Measurements from ENCODE around the gene ROR2.

ROR2 gene

DNA sequence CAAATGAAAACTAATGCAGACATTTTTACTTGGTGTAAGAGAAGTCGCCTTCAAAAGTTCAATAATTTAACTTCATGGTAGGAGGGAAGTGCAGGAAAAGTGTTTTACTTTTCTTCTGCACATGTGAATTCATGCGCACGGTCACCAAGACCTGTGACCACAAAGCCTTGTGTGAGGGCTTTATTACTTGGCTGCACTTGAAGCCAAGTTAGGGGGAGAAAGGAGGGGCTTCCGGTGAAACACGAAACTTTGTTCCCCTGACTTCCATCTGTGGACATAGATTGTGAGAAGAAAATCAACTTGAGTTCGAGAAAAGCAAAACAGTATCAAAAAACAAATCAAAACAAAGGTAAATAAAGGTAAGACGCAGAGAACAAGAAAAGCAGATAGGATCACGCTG is 239.9 kb downstream of the ROR2 start:
- no peak for DNase-seq

DNA sequence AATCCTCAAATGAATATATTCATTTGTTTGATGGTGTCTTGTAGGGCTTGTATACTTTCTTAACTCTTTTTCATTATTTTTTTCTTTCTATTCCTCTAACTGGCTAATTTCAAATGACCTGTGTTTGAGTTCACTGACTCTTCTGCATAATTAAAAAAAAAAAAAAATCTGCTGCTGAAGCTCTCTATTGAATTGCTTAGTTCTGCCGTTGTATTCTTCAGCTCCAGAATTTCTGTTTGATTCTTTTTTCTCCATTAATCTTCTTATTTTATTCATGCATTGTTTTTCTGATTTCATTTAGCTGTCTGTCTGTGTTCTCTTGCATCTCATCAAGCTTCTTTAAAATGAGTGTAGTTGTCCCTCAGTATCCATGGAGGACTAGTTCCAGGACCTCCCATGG is 244.6 kb downstream of the ROR2 start:
- DNase-seq, result no peak

DNA sequence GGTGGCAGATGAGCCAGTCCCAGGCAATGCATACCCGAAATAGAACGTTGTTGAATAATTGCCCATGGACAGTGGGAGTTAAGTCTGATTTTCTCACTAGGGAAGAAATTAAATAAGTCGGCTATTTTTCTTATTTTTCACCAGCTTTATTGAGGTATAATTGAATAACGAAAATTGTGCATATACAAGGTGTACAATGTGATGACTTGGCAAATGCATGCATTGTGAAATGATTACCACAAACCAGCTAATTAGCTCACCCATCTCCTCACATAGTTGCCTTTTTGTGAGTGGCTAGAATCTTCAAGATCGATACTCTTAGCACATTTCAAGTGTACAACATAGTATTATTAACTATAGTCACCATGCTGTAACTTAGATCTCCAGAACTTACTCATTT is 249.6 kb downstream of the ROR2 start:
- no peak for DNase-seq

DNA sequence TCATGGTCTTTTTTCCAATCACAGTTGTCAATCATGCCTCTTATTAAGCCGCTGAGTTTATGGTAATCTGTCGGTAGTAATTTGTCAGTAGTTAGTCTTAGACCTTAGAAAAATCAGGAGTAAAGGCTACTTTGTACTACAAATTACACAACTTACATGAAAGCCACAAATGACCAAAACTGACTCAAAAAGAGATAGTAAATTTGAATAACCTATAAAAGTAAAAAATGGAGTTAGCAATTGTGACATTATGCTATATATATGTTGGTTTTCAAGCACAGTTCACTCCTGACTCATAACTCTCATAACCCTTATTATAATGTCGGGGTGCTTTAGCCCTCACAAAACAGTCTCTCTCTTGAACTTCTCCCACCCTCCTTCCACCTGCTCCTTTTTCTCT is 251.8 kb downstream of the ROR2 start:
- DNase-seq, result no peak

- no peak for DNase-seq
These were observed 252.8 kb downstream of the ROR2 start for GRCh38 chr9:91697201-91697600.

DNA sequence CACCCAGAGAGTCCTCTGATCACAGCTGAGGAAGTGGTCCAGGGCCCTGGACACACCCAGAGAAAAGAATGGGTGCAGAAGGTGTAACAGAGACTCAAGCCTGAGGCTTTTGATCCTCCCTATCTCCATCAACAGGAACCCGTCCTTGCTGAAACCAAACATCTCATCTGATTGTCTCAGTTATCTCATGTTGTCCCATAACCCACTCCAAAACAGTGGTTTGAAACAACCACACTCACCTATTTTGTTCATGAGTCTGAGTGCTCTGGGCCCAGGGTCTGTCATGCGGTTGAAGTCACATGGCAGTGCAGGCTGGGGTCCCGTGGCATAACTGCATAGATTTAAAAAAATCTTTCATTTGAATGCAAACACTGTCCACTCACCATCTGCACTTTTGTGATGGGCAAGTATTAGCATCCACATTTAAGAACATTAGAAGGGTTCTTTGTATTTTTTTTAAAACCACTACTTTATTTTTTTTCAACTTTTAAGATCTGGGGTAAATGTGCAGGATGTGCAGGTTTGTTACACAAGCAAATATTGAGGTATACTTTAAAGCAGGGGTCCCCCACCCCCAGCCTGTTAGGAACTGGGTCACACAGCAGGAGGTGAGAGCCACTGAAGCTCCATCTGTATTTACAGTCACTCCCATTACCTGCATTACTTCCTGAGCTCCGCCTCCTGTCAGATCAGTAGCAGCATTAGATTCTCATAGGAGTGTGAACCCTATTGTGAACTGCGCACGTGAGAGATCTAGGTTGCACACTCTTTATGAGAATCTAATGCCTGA is 255.8 kb downstream of the ROR2 start:
- no peak for DNase-seq

GRCh38 chr9:91693226-91693625 is 256.8 kb downstream of the ROR2 start:
- no peak for DNase-seq

DNA sequence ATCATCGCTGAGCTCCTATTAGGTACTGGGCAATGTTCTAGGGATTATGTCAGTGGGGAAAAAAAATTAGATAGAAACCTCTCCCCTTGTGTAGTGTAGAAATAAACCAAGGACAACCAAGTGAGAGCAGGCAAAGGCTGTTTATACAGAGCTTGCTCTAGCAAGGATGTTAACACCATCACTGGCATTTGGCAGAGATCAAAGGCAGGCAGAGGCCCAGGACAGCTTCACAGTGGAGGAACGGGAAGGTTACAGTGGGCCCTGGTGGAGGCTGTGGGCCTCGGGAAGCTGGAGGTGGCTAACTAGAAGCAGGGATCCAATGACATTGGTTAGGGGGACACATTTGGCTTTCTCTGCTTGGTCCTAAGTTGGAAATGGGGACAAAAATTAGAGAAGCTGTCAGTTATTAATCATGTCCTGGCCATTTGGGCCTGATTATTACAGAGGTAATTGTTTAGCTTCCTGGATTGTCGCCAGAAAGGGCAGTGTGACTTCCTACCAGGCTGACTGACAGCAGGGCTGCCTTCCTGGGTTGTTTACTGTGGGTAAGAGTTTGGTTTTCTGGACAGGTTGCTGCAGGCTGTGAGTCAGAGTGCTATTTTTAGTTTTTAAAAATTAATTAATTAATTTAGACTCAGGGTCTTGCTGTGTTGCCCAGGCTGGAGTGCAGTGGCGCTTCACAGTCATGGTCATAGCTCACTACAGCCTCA is 259.3 kb downstream of the ROR2 start:
- no peak for DNase-seq

GRCh38 chr9:91689006-91689405 is 261.0 kb downstream of the ROR2 start:
- DNase-seq, result no peak

GRCh38 chr9:91683269-91683668 is 266.8 kb downstream of the ROR2 start:
- no peak for DNase-seq

- no peak for DNase-seq
These were observed 267.2 kb downstream of the ROR2 start for GRCh38 chr9:91682806-91683205.

DNA sequence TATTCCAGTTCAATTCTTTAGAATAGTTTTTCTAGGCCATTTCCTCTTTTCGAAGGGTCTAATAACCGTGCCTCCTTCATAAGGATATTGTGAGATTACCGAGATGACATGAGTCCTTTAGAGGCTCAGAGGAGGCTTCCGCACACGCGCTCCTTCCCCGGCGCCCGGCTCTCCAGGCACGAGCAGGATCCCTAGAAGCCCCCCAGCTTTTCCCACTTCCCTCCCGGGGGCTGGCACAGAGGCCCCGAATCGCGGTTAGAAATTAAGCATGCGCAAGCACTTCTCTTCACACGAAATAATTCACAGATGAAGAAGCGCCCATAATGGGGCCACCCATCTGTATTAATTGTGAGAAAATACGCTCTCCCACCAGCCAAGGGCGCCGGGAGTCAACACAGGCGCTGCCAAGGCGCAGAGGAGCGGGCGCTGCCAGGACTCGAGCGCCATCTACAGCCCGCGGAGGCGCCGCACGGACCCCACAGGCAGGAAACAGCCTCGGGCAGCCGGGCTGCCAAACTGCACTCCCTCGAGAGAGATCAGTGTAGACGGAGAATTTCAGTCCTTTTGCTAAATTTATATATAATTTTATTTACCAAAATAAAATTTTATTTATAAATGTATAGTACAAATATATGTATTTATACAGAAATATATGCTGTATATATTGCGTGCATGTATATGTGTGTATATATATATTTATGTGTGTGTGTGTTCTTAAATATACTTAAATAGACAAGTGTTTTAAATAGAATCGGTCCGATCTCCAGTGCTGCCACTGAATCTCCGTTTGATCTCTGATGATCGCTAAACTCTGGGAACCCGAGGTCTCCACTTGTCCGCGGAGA is 268.3 kb downstream of the ROR2 start:
- peak; percentile 50 for DNase-seq

- DNase-seq, result no peak
These were observed 269.0 kb downstream of the ROR2 start for GRCh38 chr9:91680998-91681397.

DNA sequence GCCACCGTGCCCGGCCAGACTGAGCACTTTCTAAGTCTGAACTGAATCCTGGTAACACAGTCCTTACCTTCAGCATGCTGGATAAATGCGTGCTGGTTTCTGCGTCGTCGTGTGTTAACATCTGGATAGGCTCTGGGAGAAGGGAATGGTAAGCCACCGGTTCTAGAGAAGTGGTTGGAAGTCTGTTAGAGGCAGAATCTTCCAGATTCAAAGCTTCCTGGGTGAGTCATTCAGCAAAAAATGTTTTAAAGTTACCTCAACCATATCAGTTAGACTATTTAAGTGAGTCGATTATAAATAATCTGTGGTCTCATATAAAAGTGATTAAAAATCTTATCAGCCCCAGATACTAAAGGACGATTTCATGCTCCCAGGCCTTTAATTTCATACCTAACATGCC is 269.9 kb downstream of the ROR2 start:
- DNase-seq, result no peak

DNA sequence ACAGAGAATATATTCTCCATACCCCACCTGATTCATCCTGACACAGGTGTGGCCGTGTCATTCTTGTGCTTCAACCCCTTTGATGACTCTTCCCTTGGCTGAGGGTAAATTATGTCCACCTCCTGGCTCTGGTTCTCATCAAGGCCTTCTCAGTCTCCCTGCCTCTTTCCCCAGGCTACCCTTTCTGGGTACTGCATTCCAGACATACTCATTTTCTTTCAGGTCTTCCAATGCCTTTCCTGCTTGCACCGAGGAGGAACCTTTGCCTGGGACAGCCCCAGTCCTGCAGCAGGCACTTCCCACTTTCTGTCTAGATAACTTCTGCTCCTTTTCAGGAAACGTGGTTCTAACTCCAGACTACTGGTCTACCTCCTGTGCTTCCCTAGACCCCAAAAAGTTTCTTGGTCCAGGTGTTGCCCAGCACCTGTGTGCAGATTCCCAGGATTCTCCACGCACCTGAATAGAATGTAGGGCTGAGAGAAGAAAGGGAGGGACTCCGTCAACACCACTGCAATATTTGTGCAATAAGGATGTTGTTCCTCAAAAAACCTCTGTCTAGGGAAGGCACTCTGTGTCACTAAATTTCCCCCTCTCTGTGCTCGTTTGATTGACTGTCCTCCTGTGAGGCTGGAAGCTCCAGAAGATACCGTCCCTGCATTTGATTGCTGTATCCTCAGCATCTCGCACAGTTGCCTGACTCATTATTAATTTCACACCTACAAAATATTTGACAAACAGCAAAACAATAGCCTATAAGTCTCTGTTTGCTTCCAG is 271.0 kb downstream of the ROR2 start:
- no peak for DNase-seq

DNA sequence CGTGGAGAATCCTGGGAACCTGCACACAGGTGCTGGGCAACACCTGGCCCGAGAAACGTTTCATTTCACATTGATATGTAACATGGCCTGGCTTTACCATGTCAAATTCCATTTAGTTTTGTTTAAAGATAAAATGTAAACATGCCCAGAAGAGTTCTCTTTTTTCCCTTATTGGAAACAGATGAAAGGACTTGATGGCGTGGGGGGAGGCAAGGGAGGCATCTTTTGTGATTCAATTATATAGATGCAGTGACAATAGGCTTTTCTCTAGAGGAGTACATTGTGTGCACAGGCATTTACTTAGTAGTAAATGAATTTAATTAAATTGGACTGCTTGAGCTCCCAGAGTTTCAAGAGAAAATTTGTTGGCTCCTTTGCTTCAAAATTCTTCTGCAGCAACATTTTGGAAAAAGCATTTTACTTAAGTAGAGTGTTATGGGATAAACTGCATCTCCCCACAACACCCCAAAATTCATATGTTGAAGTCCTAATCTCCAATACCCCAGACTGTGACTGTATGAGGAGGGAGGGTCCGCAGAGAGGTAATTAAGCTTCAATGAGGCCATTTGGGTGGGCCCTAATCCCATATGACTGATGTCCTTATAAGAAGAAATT is 272.1 kb downstream of the ROR2 start:
- no peak for DNase-seq

GRCh38 chr9:91677331-91677730 is 272.7 kb downstream of the ROR2 start:
- no peak for DNase-seq

DNA sequence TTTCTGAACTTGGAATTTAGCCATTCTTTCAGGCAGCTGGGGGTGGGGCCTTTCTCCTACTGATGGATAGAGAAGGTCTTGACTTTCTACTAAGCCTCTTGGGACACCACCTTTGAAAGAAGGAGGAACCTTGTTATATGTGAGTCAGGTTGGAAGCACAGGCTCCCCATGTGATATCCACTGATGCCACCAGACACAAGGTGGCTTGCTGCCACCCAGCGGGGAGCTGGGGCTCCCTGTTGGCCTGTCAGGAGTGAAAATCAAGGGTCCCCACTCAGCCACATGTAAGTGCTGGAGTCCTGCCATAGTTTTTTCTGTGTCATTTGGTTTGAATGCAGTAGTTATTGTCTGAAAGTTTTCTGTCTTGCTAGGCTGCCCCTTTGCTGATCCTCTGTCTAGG is 274.0 kb downstream of the ROR2 start:
- DNase-seq, result no peak

GRCh38 chr9:91664663-91665062 is 285.4 kb downstream of the ROR2 start:
- no peak for DNase-seq

GRCh38 chr9:91663858-91664257 is 286.2 kb downstream of the ROR2 start:
- DNase-seq, result no peak

DNA sequence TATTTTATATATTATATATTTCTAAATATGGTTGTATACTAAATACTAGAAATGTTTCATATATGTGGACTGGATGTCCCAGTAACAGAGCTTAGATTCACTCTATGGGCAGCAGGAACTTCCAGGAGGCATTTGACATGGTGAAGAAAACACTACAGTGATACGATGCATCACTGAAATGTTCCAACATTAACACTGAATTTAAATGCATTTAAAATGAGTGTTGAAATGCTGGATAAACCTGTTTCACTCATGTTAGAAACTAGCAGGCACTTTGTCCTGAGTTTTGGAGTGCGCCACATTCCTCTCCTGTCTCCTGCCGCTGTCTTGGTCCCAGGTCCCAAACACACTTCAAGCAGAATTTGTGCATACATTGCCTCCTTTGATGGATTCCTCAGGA is 288.6 kb downstream of the ROR2 start:
- DNase-seq, result no peak

DNA sequence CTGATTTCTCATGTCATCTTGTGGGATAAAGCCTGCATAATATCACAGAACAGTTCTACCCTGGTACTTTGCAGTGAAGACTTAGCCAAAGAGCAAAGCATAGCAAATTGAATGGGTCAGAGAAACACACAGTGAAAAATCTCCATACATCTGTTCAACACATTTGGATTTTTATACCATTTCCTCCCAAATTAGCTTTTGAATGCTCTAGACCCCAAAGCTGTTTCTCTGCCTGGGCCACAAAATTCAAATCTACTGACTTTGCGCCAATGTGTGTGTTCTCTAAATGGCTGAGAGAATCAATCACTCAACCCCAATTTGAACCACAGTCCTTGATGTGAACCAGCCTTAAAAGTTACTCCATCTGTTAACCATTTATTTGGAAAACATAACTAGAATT is 289.5 kb downstream of the ROR2 start:
- DNase-seq, result no peak
